ENCODE data around the gene FRS3. TPM values are rescaled to one million over a fixed set of nuclear protein-coding genes. Genes with fewer than 3 reads are reported as not detected.

FRS3 gene
- total and polyA plus RNA-seq, 9 of the 15 experiments (the other 6 are each of a cell fraction or from before 2014, with no cell fraction given): 0.03 to 3.7 (median 1.6) TPM

- peaks cover under 1 to 10% of the 10 kb centered on the region in 2 experiments; a peak in 3 of 5 replicates for H3K4me1 ChIP-seq (replicated peaks in 1 of 2; ENCODE audit: control insufficient read depth in 2 of 2, insufficient read depth in 2 of 2, low read length in 2 of 2)
- no peaks in the 10 kb centered on the region for H3K9me3 ChIP-seq (replicated peaks; ENCODE audit: control insufficient read depth, insufficient read depth, low read depth, low read length)
- ATAC-seq (no peak), DNase-seq (ENCODE audit: extremely low read depth in 1 of 4, low spot score in 3 of 4) (no peak), FAIRE-seq (no peak)
- no peak overlapping the region for H3K4me2 ChIP-seq (ENCODE audit: insufficient read depth, low read length)
- POLR2A ChIA-PET: interaction anchor here (0.6 kb wide), 1 partner anchor 8 kb away, joined by 3 read pairs; no protein-coding TSS in a partner anchor
- no TSS peak for BruUV-seq (replicated peaks)
- H4K20me1 ChIP-seq (replicated peaks; ENCODE audit: control insufficient read depth, insufficient read depth, low read length): no peaks in the 10 kb centered on the region; the same call in none of the 2 replicates
- 13% methylated on average over 20 of the region's 20 CpGs for WGBS (ENCODE audit: insufficient coverage, low coverage, missing lambda C conversion rate)
- intact Hi-C loops (cut with micrococcal nuclease): no loop called here
- CTCF ChIA-PET (ENCODE audit: low intra/inter-chr PET ratio): no interaction called here
- no peak overlapping the region for H3K9ac ChIP-seq (ENCODE audit: insufficient read depth in 1 of 2, low read depth in 2 of 2, low read length in 2 of 2)
- H3K4me3 ChIP-seq: no peak overlapping the region
- in situ Hi-C loops (cut with MboI): no loop called here
- H3K79me2 ChIP-seq (ENCODE audit: control insufficient read depth, insufficient read depth, low read length): no peaks in the 10 kb centered on the region
- peaks cover 29 to 52% of the 10 kb centered on the region in 2 experiments; a peak in 4 of 5 replicates for H3K27me3 ChIP-seq (ENCODE audit: control insufficient read depth in 2 of 2, insufficient read depth in 2 of 2, low read length in 2 of 2)
- H3K36me3 ChIP-seq (ENCODE audit: control insufficient read depth, insufficient read depth, low read length): no peaks in the 10 kb centered on the region
- no peak overlapping the region for H2AFZ ChIP-seq (ENCODE audit: low read depth, low read length)
- no peaks in the 10 kb centered on the region for H3K9me1 ChIP-seq (ENCODE audit: control insufficient read depth, insufficient read depth, low read length)
- no peak overlapping the region for H3K27ac ChIP-seq (ENCODE audit: extremely low read depth, low read depth, low read length)
- TF ChIP-seq CEBPG (CRISPR knock-in tag; IDR thresholded peaks at IDR 0.05): no peak
- peak; percentile 31 to 38; a peak in 1 of 4 replicates for TF ChIP-seq CEBPG (tag; conservative IDR thresholded peaks at IDR 0.05 in 1 of 2, IDR thresholded peaks at IDR 0.05 in 1 of 2)
- peak; percentile 65 for TF ChIP-seq CEBPB (tag; IDR thresholded peaks at IDR 0.05)
- TF ChIP-seq CSDE1 (IDR thresholded peaks at IDR 0.05): no peak
- TF ChIP-seq KHSRP (IDR thresholded peaks at IDR 0.05): no peak
- TF ChIP-seq SETDB1 (IDR thresholded peaks at IDR 0.05; ENCODE audit: low read length): no peak
- TF ChIP-seq ZNF232 (CRISPR knock-in tag; IDR thresholded peaks at IDR 0.05): no peak
These were observed 37.8 kb downstream of the FRS3 start for GRCh38 chr6:41741625-41742490.

All from K562 (cell line).